ENCODE data around the gene SNX2.

Gene SNX2

GRCh38 chr5:122870219-122870856, 95.5 kb downstream of the SNX2 start:
- peak overlapping the region; percentile 31 for H3K4me3 ChIP-seq (ENCODE audit: low read depth, low read length)
- DNase-seq (ENCODE audit: low read depth, low spot score): no peak
- ChIA-PET CTCF (interaction anchor here (1.8 kb wide), 1 partner anchor 9 kb away, joined by 7 read pairs; no protein-coding TSS in a partner anchor), POLR2A (interaction anchor here (0.7 kb wide), 1 partner anchor 155 kb away, joined by 3 read pairs; no protein-coding TSS in a partner anchor)
- TF ChIP-seq, protein P1, sequence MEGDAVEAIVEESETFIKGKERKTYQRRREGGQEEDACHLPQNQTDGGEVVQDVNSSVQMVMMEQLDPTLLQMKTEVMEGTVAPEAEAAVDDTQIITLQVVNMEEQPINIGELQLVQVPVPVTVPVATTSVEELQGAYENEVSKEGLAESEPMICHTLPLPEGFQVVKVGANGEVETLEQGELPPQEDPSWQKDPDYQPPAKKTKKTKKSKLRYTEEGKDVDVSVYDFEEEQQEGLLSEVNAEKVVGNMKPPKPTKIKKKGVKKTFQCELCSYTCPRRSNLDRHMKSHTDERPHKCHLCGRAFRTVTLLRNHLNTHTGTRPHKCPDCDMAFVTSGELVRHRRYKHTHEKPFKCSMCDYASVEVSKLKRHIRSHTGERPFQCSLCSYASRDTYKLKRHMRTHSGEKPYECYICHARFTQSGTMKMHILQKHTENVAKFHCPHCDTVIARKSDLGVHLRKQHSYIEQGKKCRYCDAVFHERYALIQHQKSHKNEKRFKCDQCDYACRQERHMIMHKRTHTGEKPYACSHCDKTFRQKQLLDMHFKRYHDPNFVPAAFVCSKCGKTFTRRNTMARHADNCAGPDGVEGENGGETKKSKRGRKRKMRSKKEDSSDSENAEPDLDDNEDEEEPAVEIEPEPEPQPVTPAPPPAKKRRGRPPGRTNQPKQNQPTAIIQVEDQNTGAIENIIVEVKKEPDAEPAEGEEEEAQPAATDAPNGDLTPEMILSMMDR (IDR thresholded peaks at IDR 0.05; ENCODE audit: insufficient read depth, low read length, missing control alignments): no peak

GRCh38 chr5:122871661-122872060, 96.8 kb downstream of the SNX2 start:
- ChIA-PET CTCF (no interaction called here), POLR2A (no interaction called here)
- H3K4me3 ChIP-seq (ENCODE audit: low read depth, low read length): no peak overlapping the region
- DNase-seq (ENCODE audit: low read depth, low spot score): no peak
- TF ChIP-seq, protein P1 (IDR thresholded peaks at IDR 0.05; ENCODE audit: insufficient read depth, low read length, missing control alignments): no peak

DNA sequence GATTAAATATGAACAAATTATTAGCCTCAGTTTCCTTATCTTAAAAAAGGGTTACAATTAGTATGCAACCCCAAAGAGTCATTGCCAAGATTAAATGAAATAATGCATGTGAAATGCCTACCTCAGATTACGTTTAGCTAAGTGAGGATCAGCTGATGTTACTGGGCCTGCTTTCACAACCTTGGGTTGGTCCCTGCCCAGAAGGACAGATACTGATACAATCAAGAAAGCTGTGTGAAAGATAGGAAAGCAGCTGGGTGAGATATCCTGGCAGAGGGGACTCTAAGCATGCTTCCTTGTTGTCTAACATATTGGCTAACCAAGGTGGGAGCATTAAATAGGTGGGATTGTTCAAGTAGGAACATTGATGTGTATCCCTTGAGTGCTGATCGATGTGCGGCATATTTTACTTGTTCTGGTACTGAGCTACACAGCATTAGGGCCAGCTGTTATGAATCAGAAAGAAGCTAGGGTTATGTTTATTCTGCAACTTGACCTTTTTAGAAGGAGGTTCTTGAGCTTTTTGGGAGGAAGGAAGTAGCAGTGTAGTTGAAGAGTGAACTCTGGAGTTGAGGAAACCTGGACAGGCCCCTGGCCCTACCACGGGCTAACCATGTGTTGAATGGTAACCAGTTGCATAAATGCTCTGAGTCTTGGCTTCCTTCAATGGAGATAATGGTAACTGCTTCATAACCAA, 99.4 kb downstream of the SNX2 start:
- DNase-seq (ENCODE audit: low read depth, low spot score): no peak
- ChIA-PET POLR2A (no interaction called here), CTCF (interaction anchor here (1.3 to 1.6 kb wide), 2 partner anchors 22 to 170 kb away, joined by 4 to 5 read pairs; no protein-coding TSS in a partner anchor)
- no peak overlapping the region for H3K4me3 ChIP-seq (ENCODE audit: low read depth, low read length)
- TF ChIP-seq, protein P1 (IDR thresholded peaks at IDR 0.05; ENCODE audit: insufficient read depth, low read length, missing control alignments): no peak

DNA sequence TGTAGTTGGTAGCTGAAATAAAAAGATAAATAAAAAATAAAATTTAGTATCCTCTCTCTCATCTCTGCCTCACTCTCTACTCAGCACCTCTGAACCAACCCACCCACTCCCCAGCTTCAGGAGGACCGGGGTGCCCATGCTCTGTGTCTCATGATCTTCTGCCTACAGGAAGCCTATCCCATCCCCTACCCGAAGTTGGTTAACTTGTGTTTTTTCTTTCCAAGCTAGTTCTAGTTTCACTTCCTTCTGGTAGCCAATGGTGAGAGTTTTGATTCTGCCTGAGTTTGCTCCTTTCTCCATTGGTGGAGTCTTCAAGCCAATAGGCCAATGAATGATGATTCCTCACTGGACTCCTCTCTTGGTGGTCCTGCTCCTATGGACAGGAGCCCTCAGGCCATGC, 102.6 kb downstream of the SNX2 start:
- POLR2A ChIA-PET: no interaction called here

GRCh38 chr5:122879076-122879475, 104.2 kb downstream of the SNX2 start:
- no peak for DNase-seq (ENCODE audit: low read depth, low spot score)
- CTCF ChIA-PET: interaction anchor here (1.3 to 1.4 kb wide), 2 partner anchors 17 to 18 kb away, joined by 4 to 6 read pairs; no protein-coding TSS in a partner anchor
- TF ChIP-seq, protein P1 (IDR thresholded peaks at IDR 0.05; ENCODE audit: insufficient read depth, low read length, missing control alignments): no peak
- H3K4me3 ChIP-seq (ENCODE audit: low read depth, low read length): no peak overlapping the region
- POLR2A ChIA-PET: no interaction called here

More for the DNA sequence above, 102.6 kb downstream of the SNX2 start:
- CTCF ChIA-PET: no interaction called here
- H3K4me3 ChIP-seq (ENCODE audit: low read depth, low read length): no peak overlapping the region
- TF ChIP-seq, protein P1 (IDR thresholded peaks at IDR 0.05; ENCODE audit: insufficient read depth, low read length, missing control alignments): no peak
- no peak for DNase-seq (ENCODE audit: low read depth, low spot score)

Data from AG04449 (cell line).